WTC11 (cell line): ENCODE measurements around the gene NID2. TPM values are rescaled to one million over a fixed set of nuclear protein-coding genes. Genes with fewer than 3 reads are reported as not detected.

Source experiments
- ATAC-seq: fragments of 200-7000 bp; cut with Tn5 transposase; 2 replicates; pipeline ENCODE4 v1.10.0; 2021; ENCODE audit warnings: mild to moderate bottlenecking, moderate library complexity
- CTCF ChIA-PET: fragments of 300-600 bp; sonication (Branson Sonifier 250); formaldehyde crosslinking; loops from one replicate; lab custom pipeline; 2021; ENCODE audit warnings: antibody characterized with exemption; lab: Charles Lee
- POLR2A ChIA-PET: fragments of 350-600 bp; sonication (Branson Sonifier 250); formaldehyde crosslinking; loops from one replicate; lab custom pipeline; 2021; ENCODE audit warnings: antibody characterized with exemption; lab: Charles Lee
- DNase-seq: peaks from one replicate; pipeline ENCODE4 v3.0.0; 2021; ENCODE audit warnings: low spot score
- H3K27ac Mint-ChIP-seq: 2 replicates; pipeline ENCODE4 v1.8.0; 2021; ENCODE audit warnings: mixed read lengths
- H3K27me3 Mint-ChIP-seq: 2 replicates; pipeline ENCODE4 v1.8.0; 2021; ENCODE audit warnings: low read depth, mild to moderate bottlenecking, moderate library complexity, mixed read lengths
- H3K36me3 Mint-ChIP-seq: 2 replicates; pipeline ENCODE4 v1.8.0; 2021; ENCODE audit warnings: mixed read lengths
- H3K4me1 Mint-ChIP-seq: 2 replicates; pipeline ENCODE4 v1.8.0; 2022; ENCODE audit warnings: mixed read lengths
- H3K4me3 Mint-ChIP-seq: 2 replicates; pipeline ENCODE4 v1.8.0; 2021; ENCODE audit warnings: mild to moderate bottlenecking, moderate library complexity, mixed read lengths
- H3K9me3 Mint-ChIP-seq: 2 replicates; pipeline ENCODE4 v1.8.0; 2021; ENCODE audit warnings: mixed read lengths
- ATF1 ChIP-seq: sonication (generic); formaldehyde crosslinking; IDR thresholded peaks from 2 replicates; pipeline ENCODE4 v1.8.1; 2023; ENCODE audit warnings: mild to moderate bottlenecking, moderate library complexity, missing genetic modification reagents
- ATF2 ChIP-seq: sonication (generic); formaldehyde crosslinking; IDR thresholded peaks from 2 replicates; pipeline ENCODE4 v1.8.1; 2022; ENCODE audit warnings: low read depth, missing genetic modification reagents, borderline replicate concordance
- CREB1 ChIP-seq: sonication (generic); formaldehyde crosslinking; IDR thresholded peaks from 2 replicates; pipeline ENCODE4 v1.8.0; 2023; ENCODE audit warnings: mild to moderate bottlenecking, missing genetic modification reagents
- FOXJ3 ChIP-seq: sonication (generic); formaldehyde crosslinking; IDR thresholded peaks from 2 replicates; pipeline ENCODE4 v1.9.0; 2021; ENCODE audit warnings: missing genetic modification reagents, mild to moderate bottlenecking, borderline replicate concordance
- OVOL2 ChIP-seq: fragments of 250-450 bp; sonication (Bioruptor Pico); IDR thresholded peaks from 2 replicates; pipeline ENCODE4 v1.9.0; 2021; ENCODE audit warnings: mild to moderate bottlenecking, borderline replicate concordance
- RELA ChIP-seq: sonication (generic); formaldehyde crosslinking; IDR thresholded peaks from 2 replicates; pipeline ENCODE4 v1.8.1; 2022; ENCODE audit warnings: missing genetic modification reagents, mild to moderate bottlenecking, borderline replicate concordance
- ZNF232 ChIP-seq: sonication (generic); formaldehyde crosslinking; IDR thresholded peaks from 2 replicates; pipeline ENCODE4 v1.8.0; 2022; ENCODE audit warnings: mild to moderate bottlenecking, missing genetic modification reagents
- ZNF263 ChIP-seq: sonication (generic); formaldehyde crosslinking; IDR thresholded peaks from 2 replicates; pipeline ENCODE4 v1.8.1; 2022; ENCODE audit warnings: low read depth, mild to moderate bottlenecking, moderate library complexity, missing genetic modification reagents
- ZNF671 ChIP-seq: fragments of 250-450 bp; sonication (Bioruptor Pico); IDR thresholded peaks from 2 replicates; pipeline ENCODE4 v1.8.0; 2021; ENCODE audit warnings: mild to moderate bottlenecking
- total RNA-seq: library from RNA; stranded (reverse); gene quantifications from 3 replicates; pipeline ENCODE4 v1.2.3, GENCODE V29; 2021
- TF ChIP-seq, protein P1 (sequence below): sonication (generic); formaldehyde crosslinking; IDR thresholded peaks from 2 replicates; pipeline ENCODE4 v1.8.0; 2022; ENCODE audit warnings: mild to moderate bottlenecking, missing genetic modification reagents
- TF ChIP-seq, protein P2 (sequence below): fragments of 250-450 bp; sonication (Bioruptor Pico); conservative IDR thresholded peaks from 2 replicates; pipeline ENCODE4 v1.9.0; 2021; ENCODE audit warnings: mild to moderate bottlenecking
- TF ChIP-seq, protein P3 (sequence below): sonication (generic); formaldehyde crosslinking; IDR thresholded peaks from 2 replicates; pipeline ENCODE4 v1.8.1; 2023; ENCODE audit warnings: mild to moderate bottlenecking, moderate library complexity, missing genetic modification reagents
- TF ChIP-seq, protein P4 (sequence below): sonication (generic); formaldehyde crosslinking; IDR thresholded peaks from 2 replicates; pipeline ENCODE4 v1.8.0; 2022; ENCODE audit warnings: mild to moderate bottlenecking, missing genetic modification reagents
- TF ChIP-seq, protein P5 (sequence below): sonication (generic); formaldehyde crosslinking; IDR thresholded peaks from 2 replicates; pipeline ENCODE4 v1.8.1; 2023; ENCODE audit warnings: mild to moderate bottlenecking, missing genetic modification reagents
- TF ChIP-seq, protein P6 (sequence below): fragments of 250-450 bp; sonication (Bioruptor Pico); IDR thresholded peaks from 2 replicates; pipeline ENCODE4 v1.9.0; 2021; ENCODE audit warnings: moderate library complexity, mild to moderate bottlenecking, inconsistent platforms, borderline replicate concordance
- TF ChIP-seq, protein P7 (sequence below): sonication (generic); formaldehyde crosslinking; IDR thresholded peaks from 2 replicates; pipeline ENCODE4 v1.8.1; 2022; ENCODE audit warnings: mild to moderate bottlenecking, missing genetic modification reagents, moderate library complexity, borderline replicate concordance

NID2 gene
- total RNA-seq, 1 experiment from 2014 or later: 5.4 TPM

DNA sequence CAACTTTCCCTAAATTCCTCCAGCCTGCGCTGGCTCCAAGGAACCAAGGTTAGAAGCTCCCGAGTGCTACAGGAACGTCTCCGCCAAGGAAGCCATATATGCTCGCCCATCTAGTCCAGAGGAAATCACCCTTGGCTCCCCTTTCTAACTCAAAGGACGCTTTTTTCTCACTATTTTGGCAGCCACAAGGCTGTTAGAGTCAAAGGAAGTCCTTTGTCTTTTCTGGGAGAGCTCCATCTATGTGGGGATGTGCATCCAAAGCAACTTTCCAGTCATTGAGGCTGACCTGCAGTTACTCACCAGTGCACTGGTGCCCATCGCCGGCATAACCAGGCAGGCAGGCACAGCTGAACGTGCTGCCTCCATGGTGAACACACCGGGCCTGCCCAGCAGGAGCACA lies 42.0 kb downstream of the NID2 start:
- ChIA-PET CTCF (interaction anchor here (1.0 to 3.1 kb wide), 2 partner anchors 11 to 17 kb away, joined by 3 to 13 read pairs; no protein-coding TSS in a partner anchor), POLR2A (no interaction called here)
- TF ChIP-seq, protein P1, sequence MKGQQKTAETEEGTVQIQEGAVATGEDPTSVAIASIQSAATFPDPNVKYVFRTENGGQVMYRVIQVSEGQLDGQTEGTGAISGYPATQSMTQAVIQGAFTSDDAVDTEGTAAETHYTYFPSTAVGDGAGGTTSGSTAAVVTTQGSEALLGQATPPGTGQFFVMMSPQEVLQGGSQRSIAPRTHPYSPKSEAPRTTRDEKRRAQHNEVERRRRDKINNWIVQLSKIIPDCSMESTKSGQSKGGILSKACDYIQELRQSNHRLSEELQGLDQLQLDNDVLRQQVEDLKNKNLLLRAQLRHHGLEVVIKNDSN (CRISPR knock-in tag): no peak
- TF ChIP-seq CREB1 (CRISPR knock-in tag) (no peak), ZNF232 (no peak)
- TF ChIP-seq, protein P2, sequence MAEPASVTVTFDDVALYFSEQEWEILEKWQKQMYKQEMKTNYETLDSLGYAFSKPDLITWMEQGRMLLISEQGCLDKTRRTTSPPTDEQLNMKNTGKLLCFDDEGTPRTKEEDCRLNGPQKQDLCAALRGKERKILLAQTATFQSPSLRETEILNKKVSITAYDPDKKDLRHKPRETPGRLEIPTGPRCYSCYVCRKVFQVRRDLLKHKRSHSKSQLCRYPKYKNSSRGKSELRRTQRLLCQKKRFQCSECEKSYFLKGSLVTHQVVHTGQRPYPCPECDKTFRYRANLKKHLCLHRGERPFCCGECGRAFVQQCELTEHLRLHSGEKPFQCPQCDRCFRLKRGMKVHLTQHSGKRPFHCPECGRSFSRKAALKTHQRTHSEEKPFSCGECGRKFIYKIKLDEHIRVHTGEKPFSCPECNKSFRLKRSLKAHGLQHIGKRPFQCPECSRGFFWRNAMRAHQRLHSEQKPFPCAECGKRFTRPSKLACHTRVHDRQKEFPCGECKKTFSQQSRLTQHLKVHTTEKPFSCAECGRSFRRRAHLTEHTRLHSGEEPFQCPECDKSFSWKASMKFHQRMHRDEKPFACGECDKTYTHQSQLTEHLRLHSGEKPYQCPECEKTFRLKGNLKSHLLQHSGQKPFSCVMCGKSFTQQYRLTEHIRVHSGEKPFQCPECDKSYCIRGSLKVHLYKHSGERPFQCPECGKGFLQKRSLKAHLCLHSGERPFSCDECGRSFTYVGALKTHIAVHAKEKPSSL: no peak
- no peak overlapping the region for H3K4me3 Mint-ChIP-seq
- ATAC-seq (no peak), DNase-seq (no peak)
- H3K4me1 Mint-ChIP-seq: peaks cover 5% of the 10 kb centered on the region
- H3K27me3 Mint-ChIP-seq: no peaks in the 10 kb centered on the region; the same call in 1 of the 2 replicates
- H3K27ac Mint-ChIP-seq: no peak overlapping the region
- H3K36me3 Mint-ChIP-seq: no peaks in the 10 kb centered on the region; the same call in 1 of the 2 replicates
- H3K9me3 Mint-ChIP-seq: peaks cover 13% of the 10 kb centered on the region

DNA sequence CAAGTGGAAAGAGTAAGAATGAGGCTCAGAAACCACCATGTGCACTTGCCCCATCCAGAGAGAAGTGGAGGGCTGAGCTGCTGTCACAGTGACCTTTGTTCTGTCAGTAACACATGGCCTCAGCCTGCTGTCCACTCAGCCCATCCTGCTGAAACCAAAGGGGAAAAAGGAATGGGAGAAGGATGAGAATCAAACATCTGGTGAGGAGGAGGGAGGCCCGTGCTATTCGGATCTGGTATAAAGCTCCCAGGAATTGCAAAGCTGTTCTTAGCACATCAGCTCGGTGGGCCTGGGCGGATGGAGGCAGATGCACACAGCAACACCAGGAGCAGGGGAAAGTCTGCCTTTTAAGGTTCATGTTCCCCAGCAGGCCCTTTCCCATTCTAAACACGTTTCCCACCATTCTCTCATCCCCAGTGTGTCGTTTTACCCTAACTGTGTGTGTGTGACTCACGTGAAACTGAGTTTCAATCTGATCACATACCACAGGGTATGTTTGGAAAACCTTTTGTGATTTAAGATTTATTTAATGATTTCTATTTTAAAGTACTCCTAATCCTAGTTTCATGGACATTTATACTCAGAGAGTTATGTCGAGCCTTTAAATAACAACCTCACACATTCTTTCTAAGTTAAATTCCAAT lies 42.7 kb downstream of the NID2 start:
- POLR2A ChIA-PET: no interaction called here
- Mint-ChIP-seq H3K36me3 (no peaks in the 10 kb centered on the region; the same call in 1 of the 2 replicates), H3K27me3 (no peaks in the 10 kb centered on the region; the same call in 1 of the 2 replicates), H3K4me3 (no peak overlapping the region), H3K27ac (no peak overlapping the region), H3K9me3 (peaks cover 13% of the 10 kb centered on the region), H3K4me1 (peaks cover 13% of the 10 kb centered on the region)
- DNase-seq: no peak
- ATAC-seq: no peak
- CTCF ChIA-PET: interaction anchor here (0.9 to 3.1 kb wide), 3 partner anchors 11 to 18 kb away, joined by 3 to 13 read pairs (median 3); no protein-coding TSS in a partner anchor
- TF ChIP-seq FOXJ3 (CRISPR knock-in tag): no peak
- no peak for TF ChIP-seq RELA (CRISPR knock-in tag)
- no peak for TF ChIP-seq ZNF263 (CRISPR knock-in tag)
- TF ChIP-seq, protein P3, sequence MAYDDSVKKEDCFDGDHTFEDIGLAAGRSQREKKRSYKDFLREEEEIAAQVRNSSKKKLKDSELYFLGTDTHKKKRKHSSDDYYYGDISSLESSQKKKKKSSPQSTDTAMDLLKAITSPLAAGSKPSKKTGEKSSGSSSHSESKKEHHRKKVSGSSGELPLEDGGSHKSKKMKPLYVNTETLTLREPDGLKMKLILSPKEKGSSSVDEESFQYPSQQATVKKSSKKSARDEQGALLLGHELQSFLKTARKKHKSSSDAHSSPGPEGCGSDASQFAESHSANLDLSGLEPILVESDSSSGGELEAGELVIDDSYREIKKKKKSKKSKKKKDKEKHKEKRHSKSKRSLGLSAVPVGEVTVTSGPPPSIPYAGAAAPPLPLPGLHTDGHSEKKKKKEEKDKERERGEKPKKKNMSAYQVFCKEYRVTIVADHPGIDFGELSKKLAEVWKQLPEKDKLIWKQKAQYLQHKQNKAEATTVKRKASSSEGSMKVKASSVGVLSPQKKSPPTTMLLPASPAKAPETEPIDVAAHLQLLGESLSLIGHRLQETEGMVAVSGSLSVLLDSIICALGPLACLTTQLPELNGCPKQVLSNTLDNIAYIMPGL (CRISPR knock-in tag): no peak
- TF ChIP-seq, protein P4, sequence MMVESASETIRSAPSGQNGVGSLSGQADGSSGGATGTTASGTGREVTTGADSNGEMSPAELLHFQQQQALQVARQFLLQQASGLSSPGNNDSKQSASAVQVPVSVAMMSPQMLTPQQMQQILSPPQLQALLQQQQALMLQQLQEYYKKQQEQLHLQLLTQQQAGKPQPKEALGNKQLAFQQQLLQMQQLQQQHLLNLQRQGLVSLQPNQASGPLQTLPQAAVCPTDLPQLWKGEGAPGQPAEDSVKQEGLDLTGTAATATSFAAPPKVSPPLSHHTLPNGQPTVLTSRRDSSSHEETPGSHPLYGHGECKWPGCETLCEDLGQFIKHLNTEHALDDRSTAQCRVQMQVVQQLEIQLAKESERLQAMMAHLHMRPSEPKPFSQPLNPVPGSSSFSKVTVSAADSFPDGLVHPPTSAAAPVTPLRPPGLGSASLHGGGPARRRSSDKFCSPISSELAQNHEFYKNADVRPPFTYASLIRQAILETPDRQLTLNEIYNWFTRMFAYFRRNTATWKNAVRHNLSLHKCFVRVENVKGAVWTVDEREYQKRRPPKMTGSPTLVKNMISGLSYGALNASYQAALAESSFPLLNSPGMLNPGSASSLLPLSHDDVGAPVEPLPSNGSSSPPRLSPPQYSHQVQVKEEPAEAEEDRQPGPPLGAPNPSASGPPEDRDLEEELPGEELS (CRISPR knock-in tag): no peak
- no peak for TF ChIP-seq ZNF671 (CRISPR knock-in tag)
- no peak for TF ChIP-seq ATF2 (CRISPR knock-in tag)
- TF ChIP-seq, protein P5, sequence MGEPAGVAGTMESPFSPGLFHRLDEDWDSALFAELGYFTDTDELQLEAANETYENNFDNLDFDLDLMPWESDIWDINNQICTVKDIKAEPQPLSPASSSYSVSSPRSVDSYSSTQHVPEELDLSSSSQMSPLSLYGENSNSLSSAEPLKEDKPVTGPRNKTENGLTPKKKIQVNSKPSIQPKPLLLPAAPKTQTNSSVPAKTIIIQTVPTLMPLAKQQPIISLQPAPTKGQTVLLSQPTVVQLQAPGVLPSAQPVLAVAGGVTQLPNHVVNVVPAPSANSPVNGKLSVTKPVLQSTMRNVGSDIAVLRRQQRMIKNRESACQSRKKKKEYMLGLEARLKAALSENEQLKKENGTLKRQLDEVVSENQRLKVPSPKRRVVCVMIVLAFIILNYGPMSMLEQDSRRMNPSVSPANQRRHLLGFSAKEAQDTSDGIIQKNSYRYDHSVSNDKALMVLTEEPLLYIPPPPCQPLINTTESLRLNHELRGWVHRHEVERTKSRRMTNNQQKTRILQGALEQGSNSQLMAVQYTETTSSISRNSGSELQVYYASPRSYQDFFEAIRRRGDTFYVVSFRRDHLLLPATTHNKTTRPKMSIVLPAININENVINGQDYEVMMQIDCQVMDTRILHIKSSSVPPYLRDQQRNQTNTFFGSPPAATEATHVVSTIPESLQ (CRISPR knock-in tag): no peak
- TF ChIP-seq, protein P6, sequence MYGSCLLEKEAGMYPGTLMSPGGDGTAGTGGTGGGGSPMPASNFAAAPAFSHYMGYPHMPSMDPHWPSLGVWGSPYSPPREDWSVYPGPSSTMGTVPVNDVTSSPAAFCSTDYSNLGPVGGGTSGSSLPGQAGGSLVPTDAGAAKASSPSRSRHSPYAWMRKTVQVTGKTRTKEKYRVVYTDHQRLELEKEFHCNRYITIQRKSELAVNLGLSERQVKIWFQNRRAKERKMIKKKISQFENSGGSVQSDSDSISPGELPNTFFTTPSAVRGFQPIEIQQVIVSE (CRISPR knock-in tag): no peak
- TF ChIP-seq ATF1 (CRISPR knock-in tag): no peak
- TF ChIP-seq OVOL2 (CRISPR knock-in tag): no peak
- TF ChIP-seq, protein P7, sequence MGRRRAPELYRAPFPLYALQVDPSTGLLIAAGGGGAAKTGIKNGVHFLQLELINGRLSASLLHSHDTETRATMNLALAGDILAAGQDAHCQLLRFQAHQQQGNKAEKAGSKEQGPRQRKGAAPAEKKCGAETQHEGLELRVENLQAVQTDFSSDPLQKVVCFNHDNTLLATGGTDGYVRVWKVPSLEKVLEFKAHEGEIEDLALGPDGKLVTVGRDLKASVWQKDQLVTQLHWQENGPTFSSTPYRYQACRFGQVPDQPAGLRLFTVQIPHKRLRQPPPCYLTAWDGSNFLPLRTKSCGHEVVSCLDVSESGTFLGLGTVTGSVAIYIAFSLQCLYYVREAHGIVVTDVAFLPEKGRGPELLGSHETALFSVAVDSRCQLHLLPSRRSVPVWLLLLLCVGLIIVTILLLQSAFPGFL (CRISPR knock-in tag): no peak
